GM19240 (cell line): ENCODE data around the gene TEX14.
"Not testable (repeated sequence)": the region's sequence is repeated elsewhere in the genome, so short reads cannot be mapped to it uniquely, and the experiment has no call there.

Source experiments
- DNase-seq: peaks from one replicate; pipeline ENCODE4 v3.0.0; 2011; ENCODE audit warnings: low spot score; ENCODE audit not compliant: insufficient read length

The TEX14 gene

DNA sequence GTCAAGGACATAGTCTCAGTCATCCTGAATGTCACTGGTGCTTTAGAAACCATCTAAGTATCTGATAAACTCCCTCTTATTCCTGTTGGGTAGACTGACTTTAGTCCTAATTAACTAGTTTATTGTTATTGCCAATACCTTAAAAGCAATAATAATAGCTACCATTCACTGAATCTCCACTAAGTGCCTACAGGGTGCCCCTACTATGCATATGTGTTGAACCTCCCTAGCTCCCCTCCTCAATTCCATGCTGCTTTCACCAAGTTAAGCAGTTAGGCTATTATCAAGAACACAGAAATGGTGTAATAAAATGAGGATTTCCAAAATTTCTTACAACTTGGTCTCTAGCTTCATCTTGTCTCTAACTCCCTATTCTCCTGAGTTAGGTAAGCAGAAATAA, 89.9 kb downstream of the TEX14 start:
- DNase-seq, result no peak

DNA sequence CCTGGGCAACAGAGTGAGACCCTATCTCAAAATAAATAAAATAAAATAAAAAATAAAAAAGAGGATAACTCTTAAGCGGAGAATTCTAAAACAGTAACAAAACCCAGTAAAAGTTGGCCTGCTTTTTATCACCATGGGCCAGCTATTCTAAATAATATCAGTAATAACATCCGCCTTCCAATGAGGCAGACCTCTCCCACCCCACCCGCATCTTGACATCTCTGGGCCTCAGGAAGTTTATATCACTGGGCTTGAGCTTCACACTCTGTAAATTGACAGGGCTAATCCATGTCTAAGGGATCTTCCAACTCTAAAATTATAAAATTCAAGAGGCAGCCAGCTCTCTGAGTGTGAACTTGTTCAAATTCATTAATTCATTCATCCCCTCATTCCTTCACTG, 94.5 kb downstream of the TEX14 start:
- DNase-seq, result no peak

DNA sequence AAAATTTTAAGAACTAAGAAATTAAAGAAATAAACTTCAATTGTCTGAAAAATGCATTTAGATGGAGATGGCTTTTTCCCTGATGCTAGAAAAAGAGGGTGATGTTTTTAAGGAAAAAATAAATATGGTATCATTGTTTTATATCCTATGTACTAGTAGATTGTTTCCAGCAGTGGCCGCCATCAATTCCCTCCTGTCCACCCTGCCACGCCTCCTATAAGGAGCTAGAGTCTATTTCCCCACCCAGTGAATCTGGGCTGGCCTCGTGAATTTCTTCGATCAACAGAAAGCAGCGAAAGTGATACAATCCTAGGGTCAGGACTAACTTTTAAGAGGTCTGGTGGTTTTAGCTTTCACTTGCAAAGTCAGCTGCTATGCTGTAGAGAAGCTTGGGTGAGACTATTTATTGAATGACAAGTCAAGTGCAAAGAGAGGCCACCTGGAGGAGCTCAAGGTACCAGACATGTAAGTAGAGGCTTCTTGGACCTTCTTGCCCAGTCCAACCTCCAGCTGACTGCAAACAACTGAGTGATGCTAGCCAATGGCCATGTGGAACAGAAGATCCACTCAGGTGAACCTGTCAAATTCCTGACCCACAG, 96.6 kb downstream of the TEX14 start:
- no peak for DNase-seq

DNA sequence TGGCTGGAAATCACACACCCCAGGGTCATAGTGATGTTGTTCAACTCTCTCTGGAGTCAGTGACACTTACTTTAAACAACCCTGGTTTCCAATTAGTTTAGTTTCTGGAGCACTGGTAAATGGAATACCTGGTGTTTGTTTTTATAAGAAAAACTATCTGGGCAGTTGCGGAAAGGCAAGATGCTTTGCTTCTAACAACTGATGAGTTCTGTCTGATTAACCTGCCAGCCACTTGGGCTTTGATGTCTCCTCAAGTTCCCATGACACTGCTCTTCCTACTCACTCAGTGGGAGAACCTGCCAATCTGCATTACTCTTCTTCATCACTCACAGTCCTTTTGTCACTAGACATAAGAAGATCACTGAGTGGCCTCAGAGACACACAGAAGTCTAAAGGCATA, 98.7 kb downstream of the TEX14 start:
- DNase-seq, result no peak

DNA sequence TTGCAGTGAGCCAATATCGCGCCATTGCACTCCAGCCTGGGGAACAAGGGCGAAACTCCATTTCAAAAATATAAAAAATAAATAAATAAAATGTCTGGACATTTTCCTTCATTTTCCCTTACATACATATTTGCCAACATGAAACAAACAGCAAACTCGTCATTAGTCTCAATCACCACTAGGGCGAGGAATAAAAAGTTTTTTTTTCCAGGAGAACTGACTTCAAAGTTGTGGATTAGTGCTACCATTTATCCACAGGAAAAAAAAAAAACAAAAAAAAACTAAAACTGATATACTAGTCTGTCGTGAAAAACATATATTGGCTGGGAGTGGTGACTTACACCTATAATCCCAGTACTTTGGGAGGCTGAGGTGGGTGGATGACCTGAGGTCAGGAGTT, 100.4 kb downstream of the TEX14 start:
- DNase-seq, result no peak

DNA sequence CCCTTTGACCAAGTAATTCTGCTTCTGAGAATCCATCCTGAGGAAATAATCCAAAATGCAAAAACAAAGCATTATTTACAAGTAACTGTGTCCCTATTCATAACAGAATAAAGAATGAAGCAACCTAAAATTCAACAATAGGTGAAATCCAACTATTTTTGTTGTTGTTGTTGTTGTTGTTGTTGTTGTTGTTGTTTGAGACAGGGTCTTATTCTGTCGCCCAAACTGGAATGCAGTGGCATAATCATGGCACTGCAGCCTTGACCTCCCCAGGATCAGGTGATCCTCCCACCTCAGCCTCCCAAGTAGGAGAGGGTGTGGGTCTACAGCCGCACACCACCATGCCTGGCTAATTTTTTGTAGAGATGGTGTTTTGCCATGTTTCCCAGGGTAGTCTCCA, 101.5 kb downstream of the TEX14 start:
- no peak for DNase-seq

DNA sequence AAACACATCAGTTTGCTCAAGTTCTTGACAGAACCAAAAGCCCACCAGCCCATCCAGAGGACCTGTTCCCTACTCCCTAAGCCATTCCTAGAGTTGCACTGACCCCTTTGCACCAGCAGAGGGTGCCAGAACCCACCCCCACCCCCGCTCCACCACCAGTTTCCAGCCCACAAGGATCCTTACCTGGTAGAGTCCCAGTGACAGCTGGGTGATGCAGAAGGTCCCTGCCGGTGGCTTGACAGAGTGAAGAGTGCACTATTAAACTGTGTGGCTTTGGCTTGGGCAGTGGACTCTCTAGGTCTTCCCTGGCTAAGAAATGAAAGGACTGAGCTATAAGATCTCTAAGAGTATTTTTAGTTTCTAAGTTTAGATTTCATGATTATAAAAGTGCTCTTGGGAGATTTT, 104.1 kb downstream of the TEX14 start:
- DNase-seq, result peak; percentile 61

DNA sequence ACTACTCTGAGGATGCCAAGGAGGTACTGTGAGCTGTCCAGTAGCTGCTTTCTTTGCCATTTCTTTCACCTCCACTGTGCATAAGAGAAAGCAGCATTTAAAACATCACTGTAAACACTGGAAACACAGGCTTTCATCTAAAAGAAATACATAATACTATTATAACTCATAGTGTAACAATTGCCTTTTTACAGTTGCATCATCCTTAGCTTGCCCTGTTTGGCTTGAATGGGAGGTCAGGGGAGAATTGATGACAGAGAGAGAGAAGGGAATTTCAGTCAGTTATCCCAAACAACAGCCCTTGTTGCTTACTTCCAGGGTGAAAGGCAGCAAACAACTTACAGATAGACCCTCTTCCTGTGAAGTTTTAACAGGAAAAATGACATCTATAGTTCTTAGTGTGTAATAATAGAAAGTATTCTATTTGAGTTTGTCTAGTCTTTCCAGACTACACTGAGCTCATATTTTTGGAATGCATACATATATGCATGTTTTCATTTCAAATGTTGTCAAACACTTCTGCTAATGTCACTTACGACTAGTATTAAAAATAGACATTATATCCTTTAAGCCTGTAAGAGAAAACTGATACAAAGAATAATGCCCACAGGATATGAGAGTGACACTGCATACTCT, 105.7 kb downstream of the TEX14 start:
- no peak for DNase-seq

DNA sequence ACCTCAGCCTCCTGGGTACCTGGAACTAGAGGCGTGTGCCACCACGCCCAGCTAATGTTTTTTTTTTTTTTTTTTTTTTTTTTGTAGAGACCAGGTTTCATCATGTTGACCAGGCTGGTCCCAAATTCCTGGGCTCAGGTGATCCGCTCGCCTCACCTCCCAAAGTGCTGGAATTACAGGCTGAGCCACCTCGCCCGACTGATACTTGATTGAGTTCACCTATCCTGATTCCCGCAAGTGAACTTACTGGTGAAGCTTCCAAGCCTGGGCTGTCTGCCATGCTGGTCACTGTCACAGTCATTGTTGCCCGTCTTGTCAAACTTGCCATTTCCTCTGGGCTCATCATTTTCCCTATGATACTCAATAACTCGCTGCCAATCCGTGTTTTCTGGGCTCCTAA, 106.3 kb downstream of the TEX14 start:
- no peak for DNase-seq

DNA sequence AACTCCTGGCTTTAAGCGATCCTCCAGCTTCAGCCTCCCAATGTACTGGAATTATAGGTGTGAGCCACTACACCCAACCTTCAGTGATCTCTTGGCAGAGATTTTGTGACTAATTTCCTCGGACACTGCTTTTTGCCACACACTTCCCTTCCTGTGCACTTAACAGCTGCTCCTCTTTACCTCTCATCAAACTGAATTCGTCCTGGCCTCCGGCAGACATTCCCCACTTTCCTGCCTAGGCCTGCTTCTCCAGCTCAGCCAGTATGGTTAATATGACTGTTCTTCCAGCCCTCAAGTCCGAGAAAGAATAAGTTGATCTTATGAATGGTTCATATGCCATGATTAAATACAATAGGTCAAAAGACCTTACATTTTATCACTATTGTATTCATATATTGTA, 108.4 kb downstream of the TEX14 start:
- DNase-seq, result no peak

DNA sequence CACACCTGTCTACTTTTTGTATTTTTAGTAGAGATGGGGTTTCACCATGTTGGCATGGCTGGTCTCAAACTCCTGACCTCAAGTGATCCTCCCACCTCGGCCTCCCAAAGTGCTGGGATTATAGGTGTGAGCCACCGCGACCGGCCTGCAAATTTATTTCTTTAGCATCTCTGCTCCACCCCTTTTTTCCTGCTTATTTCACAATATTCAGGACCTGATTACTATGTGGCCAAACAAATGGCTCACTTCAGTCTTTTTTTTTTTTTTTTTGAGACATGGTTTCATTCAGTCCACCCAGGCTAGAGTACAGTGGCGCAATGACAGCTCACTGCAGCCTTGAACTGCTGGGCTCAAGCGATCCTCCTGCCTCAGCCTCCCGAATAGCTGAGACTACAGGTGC, 109.1 kb downstream of the TEX14 start:
- DNase-seq, result not testable (repeated sequence)

DNA sequence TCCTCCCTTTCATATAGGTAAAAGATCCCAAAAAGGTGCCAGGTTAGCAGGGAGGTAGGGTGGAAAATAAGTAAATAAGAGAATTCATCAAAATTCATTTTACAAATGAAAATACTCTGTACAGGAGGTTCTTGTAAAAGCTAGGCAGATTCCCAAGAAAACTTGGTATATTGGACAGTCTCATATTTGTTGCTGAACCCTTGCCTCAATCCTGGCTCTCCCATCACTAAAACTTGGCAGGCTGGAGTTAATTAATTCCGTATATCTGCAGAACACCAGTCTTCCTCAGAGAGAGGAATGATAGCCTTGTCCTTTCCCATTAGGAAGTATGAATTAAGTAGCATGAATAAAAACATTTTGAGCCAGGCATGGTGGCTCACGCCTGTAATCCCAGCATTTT, 111.2 kb downstream of the TEX14 start:
- no peak for DNase-seq

DNA sequence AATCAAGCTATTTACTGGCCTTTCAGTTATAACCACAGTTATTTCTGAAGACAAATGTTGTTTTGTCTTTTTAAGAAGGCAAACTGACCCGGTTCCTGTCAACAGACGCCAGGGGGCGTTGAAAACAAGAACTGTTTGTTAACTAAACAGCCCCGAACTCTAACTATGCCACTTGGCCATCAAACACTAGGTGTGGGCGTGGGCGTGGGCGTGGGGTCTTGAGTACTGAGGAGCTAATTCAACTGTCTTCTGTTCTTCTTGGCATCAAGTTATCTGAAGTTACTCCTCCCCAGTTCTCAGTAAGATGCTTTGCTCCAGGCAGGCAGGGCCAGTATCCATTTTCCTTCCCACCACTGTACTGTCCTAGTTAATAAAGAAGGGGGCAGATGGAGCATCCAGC, 114.1 kb downstream of the TEX14 start:
- DNase-seq, result peak; percentile 51

DNA sequence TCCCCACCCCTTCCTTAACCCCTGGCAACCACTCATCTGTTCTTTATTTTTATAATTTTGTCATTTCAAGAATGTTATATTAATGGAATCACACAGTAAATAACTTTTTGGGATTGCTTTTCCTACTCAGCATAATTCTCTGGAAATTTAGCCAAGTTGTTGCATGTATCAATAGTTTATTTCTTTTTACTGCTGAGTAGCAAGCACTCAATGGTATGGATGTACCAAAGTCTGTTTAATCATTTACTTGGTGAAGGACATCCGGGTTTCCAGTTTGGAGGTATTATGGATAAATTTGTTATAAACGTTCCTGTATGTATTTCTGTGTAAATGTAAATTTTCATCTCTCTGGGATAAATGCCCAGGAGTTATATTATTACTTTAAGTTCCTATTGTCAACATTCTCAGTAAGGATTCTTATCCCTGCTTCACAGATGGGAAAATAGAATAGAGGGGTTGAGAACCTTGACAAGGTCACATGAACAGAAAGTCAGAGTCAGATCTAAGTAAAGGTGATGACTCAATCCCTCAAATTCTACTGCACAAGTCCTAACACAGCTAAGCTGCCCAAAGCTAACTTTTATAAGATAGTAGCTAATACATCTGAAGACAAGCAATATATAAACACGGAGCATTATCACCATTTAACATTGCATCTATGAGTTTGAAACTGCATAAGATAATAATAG, 115.0 kb downstream of the TEX14 start:
- no peak for DNase-seq

DNA sequence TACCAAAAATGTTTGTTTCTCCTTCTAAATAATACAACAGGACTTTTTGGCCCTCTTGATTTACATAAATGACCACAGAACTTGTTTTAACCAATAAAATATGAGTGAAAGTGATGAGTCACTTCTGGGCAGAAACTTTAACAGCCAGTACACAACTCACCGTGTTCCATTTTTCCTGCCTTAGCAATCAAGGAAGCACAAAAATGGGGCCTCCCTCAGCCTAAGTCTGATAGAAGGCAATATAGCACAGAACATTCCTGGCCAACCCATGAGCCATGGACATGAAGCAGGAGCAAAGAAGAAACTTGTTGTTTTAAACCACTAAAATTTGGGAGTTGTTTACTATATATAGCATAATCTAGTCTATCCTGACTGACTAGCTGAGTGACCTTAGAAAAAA, 116.3 kb downstream of the TEX14 start:
- no peak for DNase-seq

DNA sequence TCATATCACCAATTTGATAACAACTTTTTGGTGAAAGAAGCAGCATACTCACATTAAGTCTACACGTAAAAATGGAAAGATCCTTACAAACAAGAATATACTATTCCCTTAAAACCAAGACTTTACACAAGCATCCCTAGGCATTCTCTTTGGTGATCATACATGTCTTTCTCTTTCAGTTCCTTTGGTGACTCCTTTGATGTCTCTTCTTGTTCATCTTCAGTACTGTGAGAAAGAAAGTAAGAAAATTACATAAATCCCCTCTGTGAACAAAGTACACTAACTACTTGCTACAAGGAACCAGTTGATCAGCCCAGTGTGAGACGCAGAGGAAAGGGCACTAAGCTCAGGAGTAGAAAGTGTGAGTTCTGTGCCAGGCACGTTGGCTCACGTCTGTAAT, 117.8 kb downstream of the TEX14 start:
- no peak for DNase-seq

DNA sequence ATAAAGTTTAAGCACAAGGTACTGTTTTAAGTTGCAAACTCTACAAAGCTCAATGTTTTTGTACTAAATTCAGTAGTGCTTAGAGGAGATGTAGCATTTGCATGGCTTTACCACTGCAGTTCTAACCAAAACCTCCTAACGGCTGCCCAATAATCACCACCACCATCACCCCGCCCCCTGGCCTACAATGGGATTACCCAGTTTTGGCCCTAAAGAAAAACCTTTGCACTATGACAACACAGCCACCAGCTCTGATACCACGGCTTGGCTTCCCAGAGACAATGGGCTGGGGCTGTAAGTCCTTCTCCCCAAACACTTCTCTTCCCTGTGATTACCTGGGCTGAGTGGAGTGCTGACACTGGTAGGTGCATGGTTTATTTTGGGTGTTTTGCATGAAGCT, 119.0 kb downstream of the TEX14 start:
- no peak for DNase-seq

DNA sequence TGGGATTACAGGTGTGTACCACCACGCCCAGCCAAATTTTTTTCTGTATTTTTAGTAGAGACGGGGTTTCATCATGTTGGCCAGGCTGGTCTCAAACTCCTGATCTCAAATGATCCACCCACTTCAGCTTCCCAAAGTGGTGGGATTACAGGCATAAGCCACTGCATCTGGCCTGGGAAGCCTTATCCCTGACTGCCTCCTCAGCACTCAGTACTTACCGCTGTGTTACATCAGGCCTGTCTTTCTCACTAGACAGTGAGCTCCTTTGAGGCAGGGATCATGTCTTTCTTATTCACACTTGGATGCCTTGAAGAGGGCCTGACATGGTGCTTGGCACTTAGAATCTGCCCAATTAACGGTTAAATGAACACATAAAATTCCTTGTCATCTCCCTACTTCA, 121.1 kb downstream of the TEX14 start:
- DNase-seq, result no peak

DNA sequence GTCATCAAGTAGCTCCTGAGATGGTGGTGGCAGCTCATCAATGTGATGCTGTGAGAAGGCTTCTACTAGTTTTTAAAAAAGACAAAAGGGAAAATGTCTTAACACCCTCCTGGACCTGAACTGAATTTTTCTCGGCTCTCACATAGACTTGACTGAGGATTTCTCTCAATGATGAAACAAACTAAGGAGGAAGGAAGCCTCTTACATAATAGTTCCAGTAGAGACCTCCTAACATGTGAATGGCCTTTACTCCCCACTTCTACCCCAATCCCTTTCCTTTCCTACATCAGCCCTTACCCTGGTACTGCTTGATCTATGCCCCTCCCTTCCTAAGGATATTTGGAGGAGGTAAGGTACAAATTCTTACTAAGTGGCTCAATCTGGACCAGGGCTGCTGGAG, 122.6 kb downstream of the TEX14 start:
- no peak for DNase-seq

DNA sequence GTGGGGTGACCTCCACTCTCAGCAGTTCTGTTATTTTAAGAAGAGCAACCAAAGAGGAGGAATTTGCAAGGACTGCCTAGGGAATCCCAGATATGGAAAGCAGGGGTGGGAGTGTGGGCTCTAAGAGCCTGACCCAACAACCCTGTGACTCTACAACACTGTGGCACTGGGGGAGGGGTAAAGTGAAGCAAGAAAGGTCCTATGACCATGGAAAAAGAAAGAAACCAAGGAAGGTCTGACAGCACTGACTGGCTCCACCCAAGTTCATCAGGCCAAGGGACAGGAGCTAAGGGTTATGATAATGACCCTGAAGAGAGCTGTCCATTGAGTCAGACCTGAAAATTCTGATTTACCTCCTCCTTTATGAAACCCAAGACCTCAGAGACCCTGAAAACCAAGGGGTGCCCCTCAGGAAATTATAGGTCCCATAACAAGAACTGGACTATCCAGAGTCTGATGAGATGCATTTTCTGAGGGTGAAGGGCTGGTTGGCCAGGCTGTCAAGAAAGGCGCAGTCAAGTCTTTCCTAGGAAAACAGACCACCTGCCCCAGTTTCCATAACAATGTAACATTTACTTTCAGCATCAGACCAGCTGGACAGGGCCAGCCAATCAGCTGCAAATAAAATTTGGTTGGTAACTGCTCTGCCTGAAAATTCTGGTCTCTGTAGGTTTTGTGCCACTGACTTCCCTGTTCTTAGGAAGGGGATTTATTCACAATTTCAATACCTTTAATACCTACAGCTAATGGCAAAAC, 123.6 kb downstream of the TEX14 start:
- DNase-seq, result no peak

DNA sequence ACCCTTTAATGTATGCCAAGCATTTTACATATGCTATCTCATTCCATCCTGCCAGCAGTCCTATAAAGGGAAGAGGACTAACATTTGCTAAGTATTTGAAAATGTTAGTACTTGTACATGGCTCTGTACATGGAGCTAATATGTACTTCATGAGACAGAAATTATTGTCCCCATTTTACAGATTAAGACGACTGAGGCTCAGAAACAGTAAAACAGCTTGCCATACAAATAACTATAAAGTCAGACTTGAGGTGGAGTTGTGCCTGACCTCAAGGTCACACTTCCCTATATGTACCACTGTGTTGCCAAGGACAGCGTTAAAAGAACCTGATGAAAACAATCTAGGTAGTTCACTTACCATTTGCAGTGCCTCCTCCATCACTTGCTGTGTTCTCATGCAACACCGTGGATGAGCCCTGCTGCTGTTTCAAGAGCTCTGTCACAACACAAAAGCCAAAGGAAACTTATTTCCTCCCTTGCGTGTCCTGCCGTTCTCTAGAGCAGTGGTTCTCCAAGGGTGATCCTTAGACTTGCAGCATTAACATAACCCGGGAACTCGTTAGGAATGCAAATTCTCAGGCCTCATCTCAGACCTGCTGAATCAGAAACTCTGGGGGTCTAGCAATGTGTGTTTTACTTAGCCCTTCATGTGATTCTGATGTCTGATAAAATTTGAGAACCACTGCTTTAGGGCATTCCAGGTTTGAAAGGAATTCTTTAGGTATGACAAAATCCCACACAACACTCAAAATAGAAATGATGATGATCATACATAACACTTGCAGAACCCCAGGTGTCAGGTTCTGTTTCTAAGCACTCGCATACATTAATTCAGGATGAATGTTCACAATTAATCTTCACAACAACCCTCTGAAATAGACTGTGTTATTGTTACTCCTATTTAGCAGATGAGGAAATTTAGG, 126.2 kb downstream of the TEX14 start:
- no peak for DNase-seq
